GM23338 (cell line): Measurements from ENCODE around the gene U2AF1L4. TPM values are rescaled to one million over a fixed set of nuclear protein-coding genes. Genes with fewer than 3 reads are reported as not detected.

ENCODE experiments used
- ATAC-seq: fragments of 200-7000 bp; cut with Tn5 transposase; 3 replicates; pipeline ENCODE4 v1.9.1; 2020
- DNase-seq: peaks from one replicate; pipeline ENCODE4 v3.0.0-alpha.2; 2015; ENCODE audit warnings: low spot score
- H2AFZ ChIP-seq: fragments of 200-600 bp; sonication (generic); 2 replicates; pipeline ENCODE4 v1.8.0; 2016; ENCODE audit warnings: antibody characterized with exemption, mild to moderate bottlenecking, moderate library complexity
- H3F3A ChIP-seq: fragments of 200-600 bp; sonication (generic); replicated peaks from 2 replicates; pipeline ENCODE4 v1.8.0; 2017; ENCODE audit warnings: antibody characterized with exemption, mixed run types, low read depth
- H3K27ac ChIP-seq: fragments of 200-600 bp; sonication (generic); 2 replicates; pipeline ENCODE4 v1.6.1; 2016; ENCODE audit warnings: low read depth
- H3K27me3 ChIP-seq: fragments of 200-600 bp; sonication (generic); 2 replicates; pipeline ENCODE4 v1.8.0; 2016; ENCODE audit warnings: mild to moderate bottlenecking, mixed run types, moderate library complexity; ENCODE audit not compliant: insufficient read depth
- H3K36me3 ChIP-seq: fragments of 200-600 bp; sonication (generic); 2 replicates; pipeline ENCODE4 v1.8.0; 2016; ENCODE audit warnings: mild to moderate bottlenecking; ENCODE audit not compliant: insufficient read depth
- H3K4me1 ChIP-seq: fragments of 200-600 bp; sonication (generic); 2 replicates; pipeline ENCODE4 v1.8.0; 2016; ENCODE audit warnings: mild to moderate bottlenecking, moderate library complexity; ENCODE audit not compliant: insufficient read depth
- H3K4me2 ChIP-seq: fragments of 200-600 bp; sonication (generic); 2 replicates; pipeline ENCODE4 v1.7.1; 2017; ENCODE audit warnings: mixed run types
- H3K4me3 ChIP-seq: fragments of 200-600 bp; sonication (generic); 2 replicates; pipeline ENCODE4 v1.6.1; 2016; ENCODE audit warnings: mixed run types
- H3K79me2 ChIP-seq: fragments of 200-600 bp; sonication (generic); replicated peaks from 2 replicates; pipeline ENCODE4 v1.8.0; 2017; ENCODE audit warnings: mild to moderate bottlenecking; ENCODE audit not compliant: insufficient read depth
- H3K9me2 ChIP-seq: fragments of 200-600 bp; sonication (generic); 2 replicates; pipeline ENCODE4 v1.8.0; 2017; ENCODE audit not compliant: insufficient read depth
- H4K20me1 ChIP-seq: fragments of 200-600 bp; sonication (generic); replicated peaks from 2 replicates; pipeline ENCODE4 v1.8.0; 2017; ENCODE audit warnings: mild to moderate bottlenecking; ENCODE audit not compliant: insufficient read depth
- H3K27ac Mint-ChIP-seq: 2 replicates; pipeline ENCODE4 v1.8.0; 2020; ENCODE audit warnings: inconsistent platforms, mild to moderate bottlenecking, moderate library complexity, mixed read lengths
- H3K27me3 Mint-ChIP-seq: 3 replicates; pipeline ENCODE4 v1.8.0; 2022; ENCODE audit warnings: low read depth, mild to moderate bottlenecking, moderate library complexity, mixed read lengths, inconsistent platforms; ENCODE audit not compliant: insufficient read depth, poor library complexity
- H3K36me3 Mint-ChIP-seq: 3 replicates; pipeline ENCODE4 v1.8.0; 2021; ENCODE audit warnings: low read depth, mild to moderate bottlenecking, inconsistent platforms, moderate library complexity, mixed read lengths
- H3K4me1 Mint-ChIP-seq: 3 replicates; pipeline ENCODE4 v1.8.0; 2020; ENCODE audit warnings: mild to moderate bottlenecking, inconsistent platforms, mixed read lengths
- H3K4me3 Mint-ChIP-seq: 3 replicates; pipeline ENCODE4 v1.8.0; 2021; ENCODE audit warnings: moderate library complexity, mild to moderate bottlenecking, inconsistent platforms, mixed read lengths
- H3K9me3 Mint-ChIP-seq: 3 replicates; pipeline ENCODE4 v1.8.0; 2020; ENCODE audit warnings: moderate library complexity, mild to moderate bottlenecking, inconsistent platforms, mixed read lengths
- CREB1 ChIP-seq: fragments of 250-450 bp; sonication (Bioruptor Pico); IDR thresholded peaks from 2 replicates; pipeline ENCODE4 v1.5.0; 2020; ENCODE audit warnings: low read depth, mild to moderate bottlenecking, moderate library complexity
- EZH2 ChIP-seq: fragments of 200-600 bp; sonication (generic); IDR thresholded peaks from one replicate; pipeline ENCODE4 v1.8.0; 2017; ENCODE audit warnings: antibody characterized with exemption, mild to moderate bottlenecking, low read depth; ENCODE audit not compliant: unreplicated experiment
- EZH2phosphoT487 ChIP-seq: fragments of 200-600 bp; sonication (generic); IDR thresholded peaks from one replicate; pipeline ENCODE4 v1.8.1; 2018; ENCODE audit warnings: antibody characterized with exemption; ENCODE audit not compliant: unreplicated experiment
- JUNB ChIP-seq: IDR thresholded peaks from one replicate; pipeline ENCODE4 v1.6.1; 2016; ENCODE audit warnings: antibody characterized with exemption; ENCODE audit not compliant: unreplicated experiment
- NANOG ChIP-seq: IDR thresholded peaks from 2 replicates; pipeline ENCODE4 v1.6.1; 2016; ENCODE audit warnings: antibody characterized with exemption, borderline replicate concordance
- POLR2AphosphoS5 ChIP-seq: IDR thresholded peaks from 2 replicates; pipeline ENCODE4 v1.6.1; 2016; ENCODE audit warnings: antibody characterized with exemption, low read depth
- STAT1 ChIP-seq: IDR thresholded peaks from one replicate; pipeline ENCODE4 v1.6.1; 2016; ENCODE audit warnings: antibody characterized with exemption; ENCODE audit not compliant: unreplicated experiment
- ZNF114 ChIP-seq: fragments of 250-450 bp; sonication (Bioruptor Pico); IDR thresholded peaks from 2 replicates; pipeline ENCODE4 v1.5.0; 2020; ENCODE audit warnings: mild to moderate bottlenecking, moderate library complexity
- ZNF331 ChIP-seq: fragments of 250-450 bp; sonication (Bioruptor Pico); IDR thresholded peaks from 2 replicates; pipeline ENCODE4 v1.5.0; 2020; ENCODE audit warnings: low read depth, mild to moderate bottlenecking, moderate library complexity
- polyA plus RNA-seq: library from polyadenylated mRNA; unstranded; fragments of >200 nt; fragmentation: Nextera tagmentation; extraction: Ambion mirVana; gene quantifications from 2 replicates; pipeline ENCODE4 v1.2.1, GENCODE V29; 2016
- total RNA-seq: library from RNA; depleted of rRNA; stranded (reverse); fragments of >200 nt; shearing (Covaris generic); gene quantifications from 2 replicates; pipeline ENCODE4 v1.2.3, GENCODE V29; 2014
- TF ChIP-seq, protein P1 (sequence below), 2 experiments: fragments of 200-600 bp in 1 of 2; sonication (generic) in 1 of 2; conservative IDR thresholded peaks; 2 replicates each; pipeline versions ENCODE4 v1.5.1 to v1.6.1; 2016 to 2017; ENCODE audit warnings: antibody characterized with exemption in 2 of 2, low read depth in 2 of 2, mild to moderate bottlenecking in 2 of 2, moderate library complexity in 1 of 2
- TF ChIP-seq, protein P2 (sequence below): fragments of 250-450 bp; sonication (Bioruptor Pico); IDR thresholded peaks from 2 replicates; pipeline ENCODE4 v1.5.0; 2020; ENCODE audit warnings: mild to moderate bottlenecking, moderate library complexity
- TF ChIP-seq, protein P3 (sequence below): IDR thresholded peaks from 2 replicates; pipeline ENCODE4 v1.6.1; 2016; ENCODE audit warnings: antibody characterized with exemption
- TF ChIP-seq, protein P4 (sequence below): IDR thresholded peaks from one replicate; pipeline ENCODE4 v1.6.1; 2018; ENCODE audit warnings: antibody characterized with exemption; ENCODE audit not compliant: unreplicated experiment

U2AF1L4 gene
- total and polyA plus RNA-seq, 2 experiments from 2014 or later = 13.1 to 23.7 TPM

DNA sequence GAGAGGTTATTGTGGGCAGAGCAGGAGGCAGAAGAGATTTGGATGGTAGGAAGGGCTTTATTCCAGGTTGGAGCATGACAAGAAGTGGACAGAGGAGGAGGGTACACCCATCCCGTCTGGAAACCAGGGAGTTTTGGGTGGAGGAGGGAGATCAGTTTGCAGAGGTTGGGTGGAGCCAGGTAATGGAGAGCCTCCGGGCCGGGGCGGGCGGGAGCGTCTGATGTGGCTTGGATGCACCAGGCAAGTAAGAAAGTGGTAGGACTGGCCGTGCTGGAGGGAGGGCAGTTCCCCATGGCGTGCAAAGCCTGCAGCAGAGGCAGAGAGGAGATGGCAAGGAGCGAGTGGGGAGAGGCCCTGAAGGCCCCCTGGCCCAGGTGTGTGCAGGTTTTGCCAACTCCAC, 13.9 kb downstream of the U2AF1L4 start:
- Histone ChIP-seq H4K20me1 (peaks cover 5% of the 10 kb centered on the region), H3K4me2 (no peak overlapping the region), H3K9me2 (no peaks in the 10 kb centered on the region), H3K79me2 (no peaks in the 10 kb centered on the region), H3K4me3 (no peak overlapping the region), H3F3A (no peaks in the 10 kb centered on the region), H3K36me3 (peaks cover 6% of the 10 kb centered on the region; the same call in 1 of the 2 replicates), H3K27ac (no peak overlapping the region), H2AFZ (no peak overlapping the region), H3K4me1 (no peaks in the 10 kb centered on the region), H3K27me3 (no peaks in the 10 kb centered on the region)
- Mint-ChIP-seq H3K36me3 (peaks cover 70% of the 10 kb centered on the region), H3K27ac (no peak overlapping the region; the same call in 1 of the 2 replicates), H3K27me3 (peaks cover 12% of the 10 kb centered on the region), H3K9me3 (no peaks in the 10 kb centered on the region; the same call in 2 of the 3 replicates), H3K4me3 (no peak overlapping the region), H3K4me1 (no peaks in the 10 kb centered on the region)
- ATAC-seq (no peak), DNase-seq (no peak)
- no peak for TF ChIP-seq STAT1
- TF ChIP-seq, protein P1, sequence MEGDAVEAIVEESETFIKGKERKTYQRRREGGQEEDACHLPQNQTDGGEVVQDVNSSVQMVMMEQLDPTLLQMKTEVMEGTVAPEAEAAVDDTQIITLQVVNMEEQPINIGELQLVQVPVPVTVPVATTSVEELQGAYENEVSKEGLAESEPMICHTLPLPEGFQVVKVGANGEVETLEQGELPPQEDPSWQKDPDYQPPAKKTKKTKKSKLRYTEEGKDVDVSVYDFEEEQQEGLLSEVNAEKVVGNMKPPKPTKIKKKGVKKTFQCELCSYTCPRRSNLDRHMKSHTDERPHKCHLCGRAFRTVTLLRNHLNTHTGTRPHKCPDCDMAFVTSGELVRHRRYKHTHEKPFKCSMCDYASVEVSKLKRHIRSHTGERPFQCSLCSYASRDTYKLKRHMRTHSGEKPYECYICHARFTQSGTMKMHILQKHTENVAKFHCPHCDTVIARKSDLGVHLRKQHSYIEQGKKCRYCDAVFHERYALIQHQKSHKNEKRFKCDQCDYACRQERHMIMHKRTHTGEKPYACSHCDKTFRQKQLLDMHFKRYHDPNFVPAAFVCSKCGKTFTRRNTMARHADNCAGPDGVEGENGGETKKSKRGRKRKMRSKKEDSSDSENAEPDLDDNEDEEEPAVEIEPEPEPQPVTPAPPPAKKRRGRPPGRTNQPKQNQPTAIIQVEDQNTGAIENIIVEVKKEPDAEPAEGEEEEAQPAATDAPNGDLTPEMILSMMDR (conservative IDR thresholded peaks at IDR 0.05; ENCODE audit: low read depth in 2 of 2) = no peak
- TF ChIP-seq, protein P2, sequence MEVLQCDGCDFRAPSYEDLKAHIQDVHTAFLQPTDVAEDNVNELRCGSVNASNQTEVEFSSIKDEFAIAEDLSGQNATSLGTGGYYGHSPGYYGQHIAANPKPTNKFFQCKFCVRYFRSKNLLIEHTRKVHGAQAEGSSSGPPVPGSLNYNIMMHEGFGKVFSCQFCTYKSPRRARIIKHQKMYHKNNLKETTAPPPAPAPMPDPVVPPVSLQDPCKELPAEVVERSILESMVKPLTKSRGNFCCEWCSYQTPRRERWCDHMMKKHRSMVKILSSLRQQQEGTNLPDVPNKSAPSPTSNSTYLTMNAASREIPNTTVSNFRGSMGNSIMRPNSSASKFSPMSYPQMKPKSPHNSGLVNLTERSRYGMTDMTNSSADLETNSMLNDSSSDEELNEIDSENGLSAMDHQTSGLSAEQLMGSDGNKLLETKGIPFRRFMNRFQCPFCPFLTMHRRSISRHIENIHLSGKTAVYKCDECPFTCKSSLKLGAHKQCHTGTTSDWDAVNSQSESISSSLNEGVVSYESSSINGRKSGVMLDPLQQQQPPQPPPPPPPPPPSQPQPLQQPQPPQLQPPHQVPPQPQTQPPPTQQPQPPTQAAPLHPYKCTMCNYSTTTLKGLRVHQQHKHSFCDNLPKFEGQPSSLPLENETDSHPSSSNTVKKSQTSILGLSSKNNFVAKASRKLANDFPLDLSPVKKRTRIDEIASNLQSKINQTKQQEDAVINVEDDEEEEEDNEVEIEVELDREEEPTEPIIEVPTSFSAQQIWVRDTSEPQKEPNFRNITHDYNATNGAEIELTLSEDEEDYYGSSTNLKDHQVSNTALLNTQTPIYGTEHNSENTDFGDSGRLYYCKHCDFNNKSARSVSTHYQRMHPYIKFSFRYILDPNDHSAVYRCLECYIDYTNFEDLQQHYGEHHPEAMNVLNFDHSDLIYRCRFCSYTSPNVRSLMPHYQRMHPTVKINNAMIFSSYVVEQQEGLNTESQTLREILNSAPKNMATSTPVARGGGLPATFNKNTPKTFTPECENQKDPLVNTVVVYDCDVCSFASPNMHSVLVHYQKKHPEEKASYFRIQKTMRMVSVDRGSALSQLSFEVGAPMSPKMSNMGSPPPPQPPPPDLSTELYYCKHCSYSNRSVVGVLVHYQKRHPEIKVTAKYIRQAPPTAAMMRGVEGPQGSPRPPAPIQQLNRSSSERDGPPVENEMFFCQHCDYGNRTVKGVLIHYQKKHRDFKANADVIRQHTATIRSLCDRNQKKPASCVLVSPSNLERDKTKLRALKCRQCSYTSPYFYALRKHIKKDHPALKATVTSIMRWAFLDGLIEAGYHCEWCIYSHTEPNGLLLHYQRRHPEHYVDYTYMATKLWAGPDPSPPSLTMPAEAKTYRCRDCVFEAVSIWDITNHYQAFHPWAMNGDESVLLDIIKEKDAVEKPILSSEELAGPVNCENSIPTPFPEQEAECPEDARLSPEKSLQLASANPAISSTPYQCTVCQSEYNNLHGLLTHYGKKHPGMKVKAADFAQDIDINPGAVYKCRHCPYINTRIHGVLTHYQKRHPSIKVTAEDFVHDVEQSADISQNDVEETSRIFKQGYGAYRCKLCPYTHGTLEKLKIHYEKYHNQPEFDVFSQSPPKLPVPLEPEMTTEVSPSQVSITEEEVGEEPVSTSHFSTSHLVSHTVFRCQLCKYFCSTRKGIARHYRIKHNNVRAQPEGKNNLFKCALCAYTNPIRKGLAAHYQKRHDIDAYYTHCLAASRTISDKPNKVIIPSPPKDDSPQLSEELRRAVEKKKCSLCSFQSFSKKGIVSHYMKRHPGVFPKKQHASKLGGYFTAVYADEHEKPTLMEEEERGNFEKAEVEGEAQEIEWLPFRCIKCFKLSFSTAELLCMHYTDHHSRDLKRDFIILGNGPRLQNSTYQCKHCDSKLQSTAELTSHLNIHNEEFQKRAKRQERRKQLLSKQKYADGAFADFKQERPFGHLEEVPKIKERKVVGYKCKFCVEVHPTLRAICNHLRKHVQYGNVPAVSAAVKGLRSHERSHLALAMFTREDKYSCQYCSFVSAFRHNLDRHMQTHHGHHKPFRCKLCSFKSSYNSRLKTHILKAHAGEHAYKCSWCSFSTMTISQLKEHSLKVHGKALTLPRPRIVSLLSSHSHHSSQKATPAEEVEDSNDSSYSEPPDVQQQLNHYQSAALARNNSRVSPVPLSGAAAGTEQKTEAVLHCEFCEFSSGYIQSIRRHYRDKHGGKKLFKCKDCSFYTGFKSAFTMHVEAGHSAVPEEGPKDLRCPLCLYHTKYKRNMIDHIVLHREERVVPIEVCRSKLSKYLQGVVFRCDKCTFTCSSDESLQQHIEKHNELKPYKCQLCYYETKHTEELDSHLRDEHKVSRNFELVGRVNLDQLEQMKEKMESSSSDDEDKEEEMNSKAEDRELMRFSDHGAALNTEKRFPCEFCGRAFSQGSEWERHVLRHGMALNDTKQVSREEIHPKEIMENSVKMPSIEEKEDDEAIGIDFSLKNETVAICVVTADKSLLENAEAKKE (CRISPR knock-in tag) = no peak
- TF ChIP-seq, protein P3, sequence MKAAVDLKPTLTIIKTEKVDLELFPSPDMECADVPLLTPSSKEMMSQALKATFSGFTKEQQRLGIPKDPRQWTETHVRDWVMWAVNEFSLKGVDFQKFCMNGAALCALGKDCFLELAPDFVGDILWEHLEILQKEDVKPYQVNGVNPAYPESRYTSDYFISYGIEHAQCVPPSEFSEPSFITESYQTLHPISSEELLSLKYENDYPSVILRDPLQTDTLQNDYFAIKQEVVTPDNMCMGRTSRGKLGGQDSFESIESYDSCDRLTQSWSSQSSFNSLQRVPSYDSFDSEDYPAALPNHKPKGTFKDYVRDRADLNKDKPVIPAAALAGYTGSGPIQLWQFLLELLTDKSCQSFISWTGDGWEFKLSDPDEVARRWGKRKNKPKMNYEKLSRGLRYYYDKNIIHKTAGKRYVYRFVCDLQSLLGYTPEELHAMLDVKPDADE = no peak
- no peak for TF ChIP-seq EZH2phosphoT487
- TF ChIP-seq NANOG = no peak
- TF ChIP-seq EZH2 = no peak
- TF ChIP-seq, protein P4, sequence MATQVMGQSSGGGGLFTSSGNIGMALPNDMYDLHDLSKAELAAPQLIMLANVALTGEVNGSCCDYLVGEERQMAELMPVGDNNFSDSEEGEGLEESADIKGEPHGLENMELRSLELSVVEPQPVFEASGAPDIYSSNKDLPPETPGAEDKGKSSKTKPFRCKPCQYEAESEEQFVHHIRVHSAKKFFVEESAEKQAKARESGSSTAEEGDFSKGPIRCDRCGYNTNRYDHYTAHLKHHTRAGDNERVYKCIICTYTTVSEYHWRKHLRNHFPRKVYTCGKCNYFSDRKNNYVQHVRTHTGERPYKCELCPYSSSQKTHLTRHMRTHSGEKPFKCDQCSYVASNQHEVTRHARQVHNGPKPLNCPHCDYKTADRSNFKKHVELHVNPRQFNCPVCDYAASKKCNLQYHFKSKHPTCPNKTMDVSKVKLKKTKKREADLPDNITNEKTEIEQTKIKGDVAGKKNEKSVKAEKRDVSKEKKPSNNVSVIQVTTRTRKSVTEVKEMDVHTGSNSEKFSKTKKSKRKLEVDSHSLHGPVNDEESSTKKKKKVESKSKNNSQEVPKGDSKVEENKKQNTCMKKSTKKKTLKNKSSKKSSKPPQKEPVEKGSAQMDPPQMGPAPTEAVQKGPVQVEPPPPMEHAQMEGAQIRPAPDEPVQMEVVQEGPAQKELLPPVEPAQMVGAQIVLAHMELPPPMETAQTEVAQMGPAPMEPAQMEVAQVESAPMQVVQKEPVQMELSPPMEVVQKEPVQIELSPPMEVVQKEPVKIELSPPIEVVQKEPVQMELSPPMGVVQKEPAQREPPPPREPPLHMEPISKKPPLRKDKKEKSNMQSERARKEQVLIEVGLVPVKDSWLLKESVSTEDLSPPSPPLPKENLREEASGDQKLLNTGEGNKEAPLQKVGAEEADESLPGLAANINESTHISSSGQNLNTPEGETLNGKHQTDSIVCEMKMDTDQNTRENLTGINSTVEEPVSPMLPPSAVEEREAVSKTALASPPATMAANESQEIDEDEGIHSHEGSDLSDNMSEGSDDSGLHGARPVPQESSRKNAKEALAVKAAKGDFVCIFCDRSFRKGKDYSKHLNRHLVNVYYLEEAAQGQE = no peak
- TF ChIP-seq JUNB = no peak
- no peak for TF ChIP-seq CREB1 (CRISPR knock-in tag)
- TF ChIP-seq ZNF114 (CRISPR knock-in tag) = no peak
- no peak for TF ChIP-seq POLR2AphosphoS5
- no peak for TF ChIP-seq ZNF331
